Choroid plexus epithelial cell (primary cell): ENCODE results near the gene PPP1R3G.

Experiments used
- DNase-seq: peaks from one replicate; pipeline ENCODE4 v3.0.0-alpha.2; 2010; ENCODE audit warnings: low read depth
- H3K4me3 ChIP-seq: 2 replicates; pipeline ENCODE4 v1.5.1; 2011; ENCODE audit warnings: low read depth, mild to moderate bottlenecking, control low read depth, low read length, moderate library complexity
- CTCF ChIP-seq: conservative IDR thresholded peaks from 2 replicates; pipeline ENCODE4 v1.5.1; 2011; ENCODE audit warnings: low read depth, mild to moderate bottlenecking, control low read depth, inconsistent platforms, low read length, moderate library complexity

Gene PPP1R3G

GRCh38 chr6:5128351-5128750 lies 43.2 kb downstream of the PPP1R3G start:
- DNase-seq, result no peak
- TF ChIP-seq CTCF, result no peak
- H3K4me3 ChIP-seq, result no peak overlapping the region

- no peak overlapping the region for H3K4me3 ChIP-seq
- no peak for TF ChIP-seq CTCF
- no peak for DNase-seq
Observed at GRCh38 chr6:5130135-5130866, 45.2 kb downstream of the PPP1R3G start.

GRCh38 chr6:5132731-5133130 lies 47.6 kb downstream of the PPP1R3G start:
- peak overlapping the region; percentile 6 for H3K4me3 ChIP-seq
- no peak for TF ChIP-seq CTCF
- DNase-seq, result peak; percentile 93

- no peak for TF ChIP-seq CTCF
- no peak overlapping the region for H3K4me3 ChIP-seq
- no peak for DNase-seq
Observed at GRCh38 chr6:5133943-5134342, 48.8 kb downstream of the PPP1R3G start.

- peak; percentile 73 for DNase-seq
- no peak overlapping the region for H3K4me3 ChIP-seq
- TF ChIP-seq CTCF, result peak; percentile 89
Observed at GRCh38 chr6:5135788-5136376, 50.7 kb downstream of the PPP1R3G start.

- no peak overlapping the region for H3K4me3 ChIP-seq
- TF ChIP-seq CTCF, result no peak
- no peak for DNase-seq
Observed at GRCh38 chr6:5136851-5137250, 51.7 kb downstream of the PPP1R3G start.
